HFF-Myc (cell line): ENCODE results near the gene PPM1L.

Experiments used
- DNase-seq: peaks from one replicate; pipeline ENCODE4 v3.0.0-alpha.2; 2011; ENCODE audit warnings: low read depth; ENCODE audit errors: extremely low read depth
- H3K4me3 ChIP-seq: replicated peaks from 2 replicates; pipeline ENCODE4 v1.5.1; 2011; ENCODE audit warnings: low read depth, mild to moderate bottlenecking, control low read depth, low read length
- TF ChIP-seq, protein P1 (sequence below): IDR thresholded peaks from 2 replicates; pipeline ENCODE4 v1.5.1; 2012; ENCODE audit warnings: mild to moderate bottlenecking, low read depth, low read length, control low read depth; ENCODE audit errors: missing control alignments

Gene PPM1L

DNA sequence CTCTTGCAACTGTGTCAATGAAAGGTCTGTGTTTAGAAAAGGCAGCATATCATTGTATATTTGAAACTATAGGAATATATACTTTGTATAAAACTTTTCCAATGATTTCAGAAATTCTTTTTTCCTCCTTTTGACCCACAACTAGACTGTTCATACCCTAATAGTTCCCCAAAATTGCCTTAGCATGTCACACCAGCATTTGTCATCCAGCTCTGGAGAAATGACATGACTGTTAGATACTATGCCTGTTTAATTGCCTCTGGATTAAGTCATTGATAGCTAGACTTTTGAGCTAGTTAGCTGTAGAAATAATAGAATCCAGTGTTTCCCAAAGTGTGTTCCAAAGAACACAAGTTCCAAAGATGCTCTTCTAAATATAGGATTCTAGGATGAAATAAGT lies 316.7 kb downstream of the PPM1L start:
- no peak for DNase-seq
- no peak overlapping the region for H3K4me3 ChIP-seq
- TF ChIP-seq, protein P1, sequence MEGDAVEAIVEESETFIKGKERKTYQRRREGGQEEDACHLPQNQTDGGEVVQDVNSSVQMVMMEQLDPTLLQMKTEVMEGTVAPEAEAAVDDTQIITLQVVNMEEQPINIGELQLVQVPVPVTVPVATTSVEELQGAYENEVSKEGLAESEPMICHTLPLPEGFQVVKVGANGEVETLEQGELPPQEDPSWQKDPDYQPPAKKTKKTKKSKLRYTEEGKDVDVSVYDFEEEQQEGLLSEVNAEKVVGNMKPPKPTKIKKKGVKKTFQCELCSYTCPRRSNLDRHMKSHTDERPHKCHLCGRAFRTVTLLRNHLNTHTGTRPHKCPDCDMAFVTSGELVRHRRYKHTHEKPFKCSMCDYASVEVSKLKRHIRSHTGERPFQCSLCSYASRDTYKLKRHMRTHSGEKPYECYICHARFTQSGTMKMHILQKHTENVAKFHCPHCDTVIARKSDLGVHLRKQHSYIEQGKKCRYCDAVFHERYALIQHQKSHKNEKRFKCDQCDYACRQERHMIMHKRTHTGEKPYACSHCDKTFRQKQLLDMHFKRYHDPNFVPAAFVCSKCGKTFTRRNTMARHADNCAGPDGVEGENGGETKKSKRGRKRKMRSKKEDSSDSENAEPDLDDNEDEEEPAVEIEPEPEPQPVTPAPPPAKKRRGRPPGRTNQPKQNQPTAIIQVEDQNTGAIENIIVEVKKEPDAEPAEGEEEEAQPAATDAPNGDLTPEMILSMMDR, result no peak

DNA sequence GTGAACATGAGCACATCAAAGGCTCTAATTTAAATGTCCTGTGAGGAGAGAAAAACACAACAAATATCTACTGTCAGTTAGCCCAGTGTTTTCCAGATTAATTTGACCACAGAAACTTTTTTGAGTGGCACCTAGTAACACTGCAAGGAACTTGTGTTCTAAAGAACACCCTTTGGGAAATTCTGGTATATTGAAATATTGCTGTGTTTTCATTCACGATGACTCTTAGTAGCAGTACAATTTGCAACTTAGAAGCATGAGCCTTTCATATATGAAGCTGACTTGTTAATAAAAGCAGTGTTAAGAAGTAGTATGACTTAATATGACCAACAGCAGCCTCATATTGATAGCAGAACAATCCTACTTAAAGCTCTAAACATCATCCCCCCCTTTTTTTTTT lies 317.1 kb downstream of the PPM1L start:
- H3K4me3 ChIP-seq, result no peak overlapping the region
- no peak for DNase-seq
- TF ChIP-seq, protein P1, result no peak

DNA sequence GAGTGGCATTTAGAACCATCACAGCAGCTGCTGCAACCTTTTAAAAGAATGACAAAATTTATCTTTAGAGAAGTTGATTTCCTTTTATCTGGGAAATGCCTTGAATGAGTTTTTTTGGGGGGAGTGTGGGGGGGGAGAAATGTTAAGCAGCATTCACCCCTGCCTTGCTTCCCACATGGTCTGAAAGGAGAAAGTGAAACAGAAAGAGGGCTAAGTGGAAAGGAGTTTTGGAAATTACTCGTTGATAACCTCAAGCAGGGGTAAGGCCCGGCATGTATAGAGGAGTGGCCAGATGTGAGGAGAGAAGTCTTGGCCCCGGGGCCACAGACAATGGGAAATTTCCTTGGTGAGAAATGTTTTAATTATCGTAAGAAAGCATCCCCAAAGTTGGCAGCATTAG lies 325.6 kb downstream of the PPM1L start:
- no peak overlapping the region for H3K4me3 ChIP-seq
- no peak for DNase-seq
- TF ChIP-seq, protein P1, result no peak

DNA sequence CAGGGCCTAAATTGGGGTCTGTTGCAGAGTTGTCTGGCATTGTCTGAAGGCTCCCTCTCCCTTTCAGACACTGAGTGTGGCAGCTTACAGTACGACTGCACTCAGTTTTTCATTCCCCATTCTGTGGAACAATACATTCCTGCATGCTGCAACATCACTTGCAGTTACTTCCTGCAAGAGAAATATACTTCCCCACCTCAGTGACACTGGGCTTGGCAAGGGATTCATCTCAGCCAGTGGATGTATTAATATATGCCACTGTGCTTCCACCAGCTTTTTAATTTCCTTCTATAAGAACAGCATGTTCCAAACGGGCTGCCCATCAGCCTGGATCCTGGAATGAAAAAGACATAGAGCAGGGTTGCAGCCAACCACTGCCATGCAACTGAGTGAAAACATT lies 326.0 kb downstream of the PPM1L start:
- H3K4me3 ChIP-seq, result no peak overlapping the region
- no peak for DNase-seq
- TF ChIP-seq, protein P1, result no peak

DNA sequence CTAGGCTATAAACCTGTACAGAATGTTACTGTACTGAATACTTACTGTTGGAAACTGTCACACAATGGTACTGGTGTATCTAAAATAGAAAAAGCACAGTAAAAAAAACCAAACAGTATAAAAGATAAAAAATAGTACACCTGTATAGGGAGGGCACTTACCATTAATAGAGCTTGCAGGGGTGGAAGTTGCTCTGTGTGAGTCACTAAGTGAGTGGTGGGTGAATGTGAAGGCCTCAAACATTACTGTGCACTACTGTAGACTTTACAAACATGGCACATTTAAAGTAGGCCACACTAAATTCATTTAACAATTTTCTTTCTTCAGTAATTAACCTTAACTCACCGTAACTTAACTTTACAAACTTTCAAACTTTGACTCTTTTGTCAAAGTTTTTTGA lies 327.1 kb downstream of the PPM1L start:
- TF ChIP-seq, protein P1, result no peak
- no peak overlapping the region for H3K4me3 ChIP-seq
- no peak for DNase-seq

DNA sequence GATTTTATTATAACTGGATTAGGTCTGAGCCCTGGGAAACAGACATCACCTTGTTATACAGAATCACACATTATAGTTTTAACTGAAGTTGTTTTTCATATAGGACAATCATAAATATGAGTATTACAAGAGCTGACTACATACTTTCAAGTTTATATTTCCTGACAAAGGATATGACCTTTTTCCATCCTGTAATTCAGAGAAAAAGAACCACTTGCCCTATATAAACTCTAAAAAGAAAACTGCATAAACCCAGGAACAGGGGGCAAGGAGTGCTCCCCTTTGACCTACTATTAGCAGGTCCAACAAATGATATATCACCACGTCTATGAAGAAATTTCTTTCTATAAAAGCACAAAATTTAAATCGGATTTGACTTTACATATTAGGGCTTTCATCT lies 328.2 kb downstream of the PPM1L start:
- no peak overlapping the region for H3K4me3 ChIP-seq
- TF ChIP-seq, protein P1, result no peak
- DNase-seq, result no peak

DNA sequence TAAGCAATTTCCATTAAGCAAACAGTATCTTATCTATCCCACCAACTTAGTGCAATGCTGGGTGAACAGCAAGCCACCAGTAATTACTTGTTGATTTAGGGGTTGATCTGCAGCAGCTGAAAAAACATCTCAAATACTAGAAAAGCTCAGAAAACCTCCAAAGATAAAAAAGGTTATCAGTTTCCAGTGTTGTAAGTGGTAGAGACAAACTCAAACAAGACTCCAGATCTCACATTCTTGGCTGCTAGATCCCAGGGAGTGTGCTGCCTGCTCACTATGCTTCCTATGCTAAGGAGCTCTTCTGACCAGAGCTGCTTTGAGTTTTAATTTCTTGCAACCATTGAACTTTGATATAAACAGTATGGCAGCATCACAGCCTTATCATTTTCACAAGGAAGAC lies 337.9 kb downstream of the PPM1L start:
- H3K4me3 ChIP-seq, result no peak overlapping the region
- no peak for DNase-seq
- TF ChIP-seq, protein P1, result no peak
